BJ (cell line): Measurements from ENCODE around the gene TBXAS1. TPM values are rescaled to one million over a fixed set of nuclear protein-coding genes. Genes with fewer than 3 reads are reported as not detected.
A peak's percentile ranks its signal among the peaks of the same experiment; 100 is the strongest.

Experiments
- CTCF ChIA-PET: fragments of 350-600 bp; formaldehyde crosslinking; extraction: SDS; loops from one replicate; lab custom pipeline; 2021; ENCODE audit warnings: antibody characterized with exemption, inconsistent platforms; lab: Yijun Ruan, JAX
- POLR2A ChIA-PET: fragments of 300-600 bp; sonication (Branson Sonifier 250); formaldehyde crosslinking; extraction: SDS; loops from one replicate; lab custom pipeline; 2021; ENCODE audit warnings: antibody characterized with exemption; lab: Charles Lee
- DNase-seq: peaks from one replicate; pipeline ENCODE4 v3.0.0-alpha.2; 2011; ENCODE audit warnings: low read depth
- H3K27me3 ChIP-seq: 2 replicates; pipeline ENCODE4 v1.6.0; 2011; ENCODE audit warnings: low read length; ENCODE audit not compliant: control insufficient read depth, insufficient read depth
- H3K36me3 ChIP-seq: 2 replicates; pipeline ENCODE4 v1.5.1; 2011; ENCODE audit warnings: low read length; ENCODE audit not compliant: control insufficient read depth, insufficient read depth
- H3K4me3 ChIP-seq: 2 replicates; pipeline ENCODE4 v1.5.1; 2011; ENCODE audit warnings: low read depth, mild to moderate bottlenecking, control low read depth, low read length
- polyA plus RNA-seq: library from polyadenylated mRNA; depleted of rRNA; stranded (reverse); fragments of >200 nt; gene quantifications from 2 replicates; pipeline ENCODE4 v1.2.3, GENCODE V29; 2011
- TF ChIP-seq, protein P1 (sequence below): IDR thresholded peaks from 2 replicates; pipeline ENCODE4 v1.5.1; 2011; ENCODE audit warnings: low read depth, mild to moderate bottlenecking, control low read depth, inconsistent platforms, low read length, moderate library complexity; ENCODE audit not compliant: insufficient read depth

The TBXAS1 gene
- polyA plus RNA-seq, 1 experiment, result 0.16 TPM

DNA sequence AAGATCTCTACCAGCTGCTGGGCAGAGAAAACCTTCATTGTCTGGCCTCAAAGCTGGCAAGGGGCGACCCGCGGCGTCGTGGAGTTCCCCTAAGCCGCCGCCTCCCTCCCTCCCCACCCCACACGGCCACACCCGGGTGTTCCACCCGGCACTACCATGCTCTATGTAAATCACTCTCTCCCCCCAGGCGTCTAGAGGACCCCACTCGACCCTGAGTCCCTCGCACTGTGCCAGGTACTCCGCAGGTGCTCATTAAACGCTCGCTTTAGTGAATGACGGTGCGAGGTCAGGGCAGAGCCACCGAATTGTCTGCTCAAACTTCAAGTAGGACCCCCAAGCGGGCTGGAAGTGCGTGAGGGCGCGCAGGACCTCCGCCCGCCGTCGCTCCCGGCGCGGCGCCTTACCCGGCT lies 233.1 kb downstream of the TBXAS1 start:
- POLR2A ChIA-PET, result no interaction called here
- CTCF ChIA-PET, result no interaction called here
- DNase-seq, result no peak
- TF ChIP-seq, protein P1, sequence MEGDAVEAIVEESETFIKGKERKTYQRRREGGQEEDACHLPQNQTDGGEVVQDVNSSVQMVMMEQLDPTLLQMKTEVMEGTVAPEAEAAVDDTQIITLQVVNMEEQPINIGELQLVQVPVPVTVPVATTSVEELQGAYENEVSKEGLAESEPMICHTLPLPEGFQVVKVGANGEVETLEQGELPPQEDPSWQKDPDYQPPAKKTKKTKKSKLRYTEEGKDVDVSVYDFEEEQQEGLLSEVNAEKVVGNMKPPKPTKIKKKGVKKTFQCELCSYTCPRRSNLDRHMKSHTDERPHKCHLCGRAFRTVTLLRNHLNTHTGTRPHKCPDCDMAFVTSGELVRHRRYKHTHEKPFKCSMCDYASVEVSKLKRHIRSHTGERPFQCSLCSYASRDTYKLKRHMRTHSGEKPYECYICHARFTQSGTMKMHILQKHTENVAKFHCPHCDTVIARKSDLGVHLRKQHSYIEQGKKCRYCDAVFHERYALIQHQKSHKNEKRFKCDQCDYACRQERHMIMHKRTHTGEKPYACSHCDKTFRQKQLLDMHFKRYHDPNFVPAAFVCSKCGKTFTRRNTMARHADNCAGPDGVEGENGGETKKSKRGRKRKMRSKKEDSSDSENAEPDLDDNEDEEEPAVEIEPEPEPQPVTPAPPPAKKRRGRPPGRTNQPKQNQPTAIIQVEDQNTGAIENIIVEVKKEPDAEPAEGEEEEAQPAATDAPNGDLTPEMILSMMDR, result no peak
- no peaks in the 10 kb centered on the region for H3K36me3 ChIP-seq
- H3K27me3 ChIP-seq, result no peaks in the 10 kb centered on the region
- peak overlapping the region; percentile 73 for H3K4me3 ChIP-seq

DNA sequence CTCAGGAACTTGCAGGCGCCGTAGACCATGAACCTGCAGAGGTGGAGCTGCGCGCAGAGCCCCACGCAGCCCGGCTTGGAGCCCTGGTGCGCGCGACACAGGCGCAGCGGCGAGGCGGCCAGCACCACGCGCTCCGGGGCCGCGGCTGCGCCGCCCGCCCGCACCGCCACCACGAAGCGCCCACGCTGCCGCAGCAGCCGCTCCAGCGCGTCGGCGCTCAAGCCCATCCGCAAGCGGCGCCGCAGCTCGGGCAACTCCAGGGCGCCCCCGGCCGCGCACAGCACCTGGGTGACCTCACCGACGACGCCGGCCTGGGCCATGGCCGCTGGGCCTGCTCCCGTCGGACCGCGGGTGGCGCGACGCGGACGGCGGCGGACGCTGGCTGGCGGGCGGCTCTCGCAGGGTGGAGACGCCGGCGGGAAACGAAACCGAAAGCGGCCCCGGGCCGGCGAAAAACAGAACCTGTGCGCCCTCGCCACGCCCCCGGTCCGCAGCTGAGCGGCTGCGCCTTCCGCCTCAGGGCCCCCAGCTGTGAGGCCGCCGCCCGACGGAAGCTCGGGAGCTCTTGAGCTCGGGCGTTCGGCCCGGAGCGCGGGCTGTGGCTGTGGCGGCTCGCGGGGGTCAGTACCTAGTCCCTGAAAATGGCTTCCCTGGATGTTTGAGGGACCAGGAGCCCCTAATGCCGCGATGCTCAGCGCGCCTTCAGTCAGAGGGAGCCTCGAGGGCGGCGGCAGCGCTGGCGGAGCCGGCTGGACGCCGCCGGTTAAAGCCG lies 233.7 kb downstream of the TBXAS1 start, which contains the start of gene PARP12:
TSS of gene PARP12 (minus strand) at position 424 of the 772 bp plus-strand sequence. CDS start at position 320, 104 bp downstream.
- TF ChIP-seq, protein P1, result no peak
- peak within 1 kb of the TSS; percentile 73 for H3K4me3 ChIP-seq
- CTCF ChIA-PET, result no interaction called here
- DNase-seq, result no peak
- POLR2A ChIA-PET, result no interaction called here
- no peaks in the 10 kb centered on the region for H3K36me3 ChIP-seq
- no peaks in the 10 kb centered on the region for H3K27me3 ChIP-seq

DNA sequence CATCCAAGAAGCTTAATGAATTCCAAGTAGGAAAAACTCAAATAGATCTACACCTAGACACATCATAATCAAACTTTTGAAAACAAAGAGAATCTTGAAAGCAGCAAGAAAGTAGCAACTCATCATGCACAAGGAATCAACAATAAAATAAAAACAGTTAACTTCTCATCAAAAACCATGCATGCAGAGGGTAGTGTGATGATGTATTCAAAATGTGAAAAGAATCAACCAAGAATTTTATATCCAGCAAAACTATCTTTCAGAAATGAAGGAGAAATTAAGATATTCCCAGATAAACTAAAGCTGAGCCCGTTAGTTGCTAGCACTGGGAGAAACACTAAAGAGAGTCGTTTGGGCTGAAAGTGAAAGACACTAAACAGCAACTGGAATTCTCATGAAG lies 238.0 kb downstream of the TBXAS1 start:
- no peak for DNase-seq
- no peaks in the 10 kb centered on the region for H3K36me3 ChIP-seq
- no peaks in the 10 kb centered on the region for H3K27me3 ChIP-seq
- no peak overlapping the region for H3K4me3 ChIP-seq
- TF ChIP-seq, protein P1, result no peak
- ChIA-PET POLR2A (no interaction called here), CTCF (interaction anchor here (0.8 to 1.5 kb wide), 2 partner anchors 10 to 258 kb away, joined by 4 to 5 read pairs; no protein-coding TSS in a partner anchor)

DNA sequence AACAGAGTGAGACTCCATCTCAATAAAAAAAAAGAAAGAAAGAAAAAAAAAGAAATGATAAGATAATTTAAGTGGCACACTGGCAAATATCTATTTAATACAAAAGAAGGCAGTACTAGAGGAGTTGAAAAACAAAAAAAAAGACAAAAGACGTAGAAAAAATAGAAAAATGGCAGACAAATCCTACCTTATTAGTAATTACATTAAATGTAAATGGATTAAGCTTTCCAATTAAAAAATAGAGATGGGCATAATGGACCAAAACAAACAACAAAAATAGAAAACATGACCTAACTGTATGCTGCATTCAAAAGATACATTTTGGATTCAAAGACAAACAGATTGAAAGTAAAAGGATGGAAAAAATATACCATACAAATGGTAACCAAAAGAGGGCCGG lies 239.0 kb downstream of the TBXAS1 start:
- TF ChIP-seq, protein P1, result no peak
- POLR2A ChIA-PET, result no interaction called here
- no peaks in the 10 kb centered on the region for H3K36me3 ChIP-seq

DNA sequence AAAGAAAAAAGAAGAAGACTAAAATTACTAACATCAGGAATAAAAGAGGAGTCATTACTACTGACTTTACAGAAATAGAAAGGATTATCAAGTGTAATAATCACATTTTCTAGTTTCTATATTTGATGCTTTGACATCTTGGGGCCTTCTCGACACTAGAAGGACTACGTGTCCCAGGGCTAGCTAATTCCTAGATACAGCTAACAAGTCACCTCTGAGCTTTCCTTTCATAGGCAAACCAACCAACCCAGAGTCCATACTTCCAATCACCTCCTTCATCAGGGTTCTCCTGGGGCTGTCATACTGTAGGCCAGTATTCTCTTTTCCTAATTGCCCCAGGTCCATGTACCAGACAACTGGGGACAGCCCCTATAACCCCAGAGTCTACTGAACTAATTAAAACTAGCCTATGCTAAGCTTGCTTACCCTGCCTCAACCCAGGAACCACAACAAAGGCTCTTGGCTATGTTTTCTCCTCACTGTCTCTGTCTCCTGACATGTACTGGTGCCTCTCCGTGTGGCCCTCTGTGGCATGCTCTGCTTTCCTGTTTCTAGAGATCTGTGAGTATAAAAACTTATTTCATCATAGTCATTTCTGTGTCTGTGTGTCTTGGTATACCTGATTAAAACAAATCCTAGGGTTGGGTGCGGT lies 240.4 kb downstream of the TBXAS1 start:
- H3K36me3 ChIP-seq, result no peaks in the 10 kb centered on the region
- H3K27me3 ChIP-seq, result 0 out of 2 replicates have a peak, but pooled peaks cover 1% of the 10 kb centered on the region
- POLR2A ChIA-PET, result no interaction called here
- H3K4me3 ChIP-seq, result no peak overlapping the region
- TF ChIP-seq, protein P1, result no peak
- CTCF ChIA-PET, result no interaction called here
- no peak for DNase-seq

More for the DNA sequence above, 239.0 kb downstream of the TBXAS1 start:
- 0 out of 2 replicates have a peak, but pooled peaks cover 1% of the 10 kb centered on the region for H3K27me3 ChIP-seq
- DNase-seq, result no peak
- no peak overlapping the region for H3K4me3 ChIP-seq
- CTCF ChIA-PET, result interaction anchor here (1.5 kb wide), 1 partner anchor 11 kb away, joined by 5 read pairs; no protein-coding TSS in a partner anchor
